BJ (cell line): ENCODE measurements around the gene LIN28A. TPM values are rescaled to one million over a fixed set of nuclear protein-coding genes. Genes with fewer than 3 reads are reported as not detected.

Source experiments
- CTCF ChIA-PET: fragments of 350-600 bp; formaldehyde crosslinking; extraction: SDS; loops from one replicate; lab custom pipeline; 2021; ENCODE audit warnings: antibody characterized with exemption, inconsistent platforms; lab: Yijun Ruan, JAX
- POLR2A ChIA-PET: fragments of 300-600 bp; sonication (Branson Sonifier 250); formaldehyde crosslinking; extraction: SDS; loops from one replicate; lab custom pipeline; 2021; ENCODE audit warnings: antibody characterized with exemption; lab: Charles Lee
- DNase-seq: peaks from one replicate; pipeline ENCODE4 v3.0.0-alpha.2; 2011; ENCODE audit warnings: low read depth
- H3K27me3 ChIP-seq: 2 replicates; pipeline ENCODE4 v1.6.0; 2011; ENCODE audit warnings: low read length; ENCODE audit not compliant: control insufficient read depth, insufficient read depth
- H3K36me3 ChIP-seq: 2 replicates; pipeline ENCODE4 v1.5.1; 2011; ENCODE audit warnings: low read length; ENCODE audit not compliant: control insufficient read depth, insufficient read depth
- H3K4me3 ChIP-seq: 2 replicates; pipeline ENCODE4 v1.5.1; 2011; ENCODE audit warnings: low read depth, mild to moderate bottlenecking, control low read depth, low read length
- polyA plus RNA-seq: library from polyadenylated mRNA; depleted of rRNA; stranded (reverse); fragments of >200 nt; gene quantifications from 2 replicates; pipeline ENCODE4 v1.2.3, GENCODE V29; 2011
- TF ChIP-seq, protein P1 (sequence below): IDR thresholded peaks from 2 replicates; pipeline ENCODE4 v1.5.1; 2011; ENCODE audit warnings: low read depth, mild to moderate bottlenecking, control low read depth, inconsistent platforms, low read length, moderate library complexity; ENCODE audit not compliant: insufficient read depth

Gene LIN28A
- polyA plus RNA-seq, 1 experiment, result not detected

DNA sequence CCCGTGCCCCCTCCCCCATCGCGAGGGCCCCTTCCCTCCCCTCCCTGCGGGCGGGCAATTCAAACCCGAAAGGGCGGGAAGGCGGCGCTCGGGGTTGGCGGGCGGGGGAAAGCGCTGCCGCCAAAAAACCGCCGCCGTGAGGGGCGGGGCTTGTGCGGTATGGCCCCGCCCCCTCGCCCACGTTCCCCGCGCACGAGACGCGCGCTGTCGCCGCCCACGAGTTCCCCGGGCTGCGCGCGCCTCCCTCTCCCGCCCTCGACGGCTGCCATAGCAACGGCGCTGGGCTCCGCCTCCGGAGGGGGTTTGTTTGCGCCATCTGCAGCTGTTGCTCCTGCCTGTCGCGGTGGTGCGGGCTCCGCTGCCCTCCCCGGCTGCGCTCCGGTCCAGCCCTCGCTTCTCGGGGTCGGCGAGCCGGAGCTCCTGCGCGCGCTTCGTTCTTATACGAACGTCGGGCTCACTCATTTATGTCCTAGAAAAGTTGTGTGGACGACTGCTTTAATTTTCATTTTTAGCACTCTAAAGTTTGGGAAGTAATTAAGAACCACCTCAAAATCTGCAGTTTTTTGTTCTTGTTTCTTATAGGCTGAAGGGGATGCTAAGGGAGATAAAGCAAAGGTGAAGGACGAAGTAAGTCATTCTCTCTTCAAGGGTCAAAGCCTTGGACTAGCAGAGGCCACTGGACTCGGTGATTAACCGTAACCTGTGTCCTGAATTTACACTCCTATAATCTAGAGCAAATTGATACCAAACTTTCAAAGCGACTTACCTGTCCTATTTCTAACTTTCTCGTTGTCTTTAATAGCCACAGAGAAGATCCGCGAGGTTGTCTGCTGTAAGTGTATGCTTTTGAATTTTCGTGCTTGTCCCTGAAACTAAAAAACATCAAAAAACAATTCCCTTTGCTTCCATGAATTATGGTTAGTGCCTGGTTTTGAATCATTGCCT, 62.6 kb downstream of the LIN28A start:
- CTCF ChIA-PET, result interaction anchor here (0.6 kb wide), 1 partner anchor 202 kb away, joined by 3 read pairs; no protein-coding TSS in a partner anchor
- H3K36me3 ChIP-seq, result peaks cover 12% of the 10 kb centered on the region

GRCh38 chr1:26474818-26475217, 64.2 kb downstream of the LIN28A start:
- ChIA-PET CTCF (no interaction called here), POLR2A (no interaction called here)
- peaks cover 8% of the 10 kb centered on the region; the same call in 1 of the 2 replicates for H3K36me3 ChIP-seq
- TF ChIP-seq, protein P1, sequence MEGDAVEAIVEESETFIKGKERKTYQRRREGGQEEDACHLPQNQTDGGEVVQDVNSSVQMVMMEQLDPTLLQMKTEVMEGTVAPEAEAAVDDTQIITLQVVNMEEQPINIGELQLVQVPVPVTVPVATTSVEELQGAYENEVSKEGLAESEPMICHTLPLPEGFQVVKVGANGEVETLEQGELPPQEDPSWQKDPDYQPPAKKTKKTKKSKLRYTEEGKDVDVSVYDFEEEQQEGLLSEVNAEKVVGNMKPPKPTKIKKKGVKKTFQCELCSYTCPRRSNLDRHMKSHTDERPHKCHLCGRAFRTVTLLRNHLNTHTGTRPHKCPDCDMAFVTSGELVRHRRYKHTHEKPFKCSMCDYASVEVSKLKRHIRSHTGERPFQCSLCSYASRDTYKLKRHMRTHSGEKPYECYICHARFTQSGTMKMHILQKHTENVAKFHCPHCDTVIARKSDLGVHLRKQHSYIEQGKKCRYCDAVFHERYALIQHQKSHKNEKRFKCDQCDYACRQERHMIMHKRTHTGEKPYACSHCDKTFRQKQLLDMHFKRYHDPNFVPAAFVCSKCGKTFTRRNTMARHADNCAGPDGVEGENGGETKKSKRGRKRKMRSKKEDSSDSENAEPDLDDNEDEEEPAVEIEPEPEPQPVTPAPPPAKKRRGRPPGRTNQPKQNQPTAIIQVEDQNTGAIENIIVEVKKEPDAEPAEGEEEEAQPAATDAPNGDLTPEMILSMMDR, result no peak
- no peak for DNase-seq
- H3K4me3 ChIP-seq, result no peak overlapping the region
- no peaks in the 10 kb centered on the region for H3K27me3 ChIP-seq

More for the DNA sequence above, 62.6 kb downstream of the LIN28A start:
- POLR2A ChIA-PET, result interaction anchor here (0.7 kb wide), 1 partner anchor 104 kb away, joined by 3 read pairs; no protein-coding TSS in a partner anchor
- Histone ChIP-seq H3K27me3 (no peaks in the 10 kb centered on the region), H3K4me3 (peak overlapping the region; percentile 86)
- TF ChIP-seq, protein P1, result no peak
- DNase-seq, result peak; percentile 60

DNA sequence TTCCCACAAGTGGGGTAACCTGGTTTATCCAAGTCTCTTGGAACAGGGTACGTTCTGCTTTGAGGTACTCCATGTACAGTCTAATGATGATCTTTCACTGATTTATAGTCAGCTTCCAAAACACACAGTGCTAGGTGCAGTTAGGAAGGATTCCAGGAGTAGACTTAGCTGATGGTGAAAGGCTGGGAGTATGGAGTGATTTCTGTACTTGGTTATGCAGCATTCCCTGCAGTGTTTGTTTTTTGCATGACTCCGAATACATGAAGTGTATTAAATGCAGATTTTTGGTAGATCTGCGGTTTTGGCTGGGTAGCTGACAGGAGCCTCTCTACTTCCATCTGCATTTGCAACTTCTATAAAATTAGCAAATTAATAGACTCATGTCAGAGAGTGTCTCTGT, 65.4 kb downstream of the LIN28A start:
- no peak overlapping the region for H3K4me3 ChIP-seq
- ChIA-PET CTCF (interaction anchor here (0.7 kb wide), 1 partner anchor 23 kb away, joined by 3 read pairs; no protein-coding TSS in a partner anchor), POLR2A (no interaction called here)
- TF ChIP-seq, protein P1, result no peak
- no peak for DNase-seq
- no peaks in the 10 kb centered on the region for H3K27me3 ChIP-seq
- peaks cover 8% of the 10 kb centered on the region; the same call in 1 of the 2 replicates for H3K36me3 ChIP-seq

DNA sequence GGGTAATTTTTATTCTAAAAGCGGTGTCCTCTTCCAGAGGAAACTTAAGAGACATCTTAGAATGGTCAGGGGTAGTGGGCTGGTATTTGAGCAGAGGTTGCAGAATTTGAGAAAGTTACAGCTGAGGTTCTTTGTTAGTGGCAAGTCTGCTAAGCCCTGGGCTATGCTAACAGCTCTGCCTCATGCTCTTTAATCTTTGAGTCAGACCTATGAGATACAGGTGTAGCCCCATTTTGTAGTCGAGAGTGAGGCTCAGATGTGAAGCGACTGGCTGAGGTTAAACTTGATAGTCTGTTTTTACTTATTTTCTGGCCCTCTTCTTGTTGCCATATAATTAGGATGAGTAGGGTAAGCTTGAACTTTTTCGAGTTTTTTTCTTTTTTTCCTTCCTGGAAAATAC, 66.3 kb downstream of the LIN28A start:
- DNase-seq, result no peak
- peaks cover 8% of the 10 kb centered on the region; the same call in 1 of the 2 replicates for H3K36me3 ChIP-seq
- no peak overlapping the region for H3K4me3 ChIP-seq
- TF ChIP-seq, protein P1, result no peak
- H3K27me3 ChIP-seq, result no peaks in the 10 kb centered on the region
- POLR2A ChIA-PET, result no interaction called here
- CTCF ChIA-PET, result no interaction called here

DNA sequence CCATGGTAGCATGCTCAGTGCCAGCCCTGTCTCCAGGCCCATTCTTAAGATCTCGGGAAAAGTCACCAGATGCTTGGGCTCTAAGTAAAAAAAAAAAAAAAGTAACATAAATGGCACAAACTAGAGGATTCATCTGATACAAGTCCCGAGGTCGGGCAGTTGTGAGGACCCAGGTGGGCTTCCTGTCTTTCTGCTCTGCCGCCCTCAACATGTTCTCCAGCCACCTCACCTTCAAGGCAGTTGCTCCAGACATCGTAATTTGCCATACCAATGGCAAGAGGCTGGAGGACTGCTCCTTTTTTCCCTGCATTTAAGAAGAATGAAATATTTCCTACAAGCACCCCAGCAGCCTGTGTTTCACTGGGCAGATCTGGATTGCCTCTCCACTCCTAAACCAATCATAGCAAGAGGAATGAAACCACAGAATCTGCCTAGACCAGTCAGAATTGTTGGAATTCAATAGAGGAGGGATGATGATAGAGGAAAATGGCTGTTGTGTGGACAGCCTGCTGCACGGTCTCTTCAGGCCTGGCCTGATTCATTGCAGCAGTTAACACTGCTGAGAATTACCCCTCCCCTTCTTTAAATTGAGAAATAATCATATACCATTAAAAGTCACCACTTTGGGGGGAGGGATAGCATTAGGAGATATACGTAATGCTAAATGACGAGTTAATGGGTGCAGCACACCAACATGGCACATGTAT, 67.0 kb downstream of the LIN28A start:
- TF ChIP-seq, protein P1, result no peak
- no peaks in the 10 kb centered on the region for H3K27me3 ChIP-seq
- no peak for DNase-seq
- no peak overlapping the region for H3K4me3 ChIP-seq
- H3K36me3 ChIP-seq, result peaks cover 8% of the 10 kb centered on the region; the same call in 1 of the 2 replicates
- POLR2A ChIA-PET, result no interaction called here
- CTCF ChIA-PET, result no interaction called here
